NOMO-1 (cell line): ENCODE results near the gene CXCL12.

Experiments
- DNase-seq, 2 experiments: peaks; one replicate each; lab custom pipeline; 2025; ENCODE audit not compliant: unreplicated experiment in 2 of 2; lab: John Stamatoyannopoulos, UW

CXCL12 gene

DNA sequence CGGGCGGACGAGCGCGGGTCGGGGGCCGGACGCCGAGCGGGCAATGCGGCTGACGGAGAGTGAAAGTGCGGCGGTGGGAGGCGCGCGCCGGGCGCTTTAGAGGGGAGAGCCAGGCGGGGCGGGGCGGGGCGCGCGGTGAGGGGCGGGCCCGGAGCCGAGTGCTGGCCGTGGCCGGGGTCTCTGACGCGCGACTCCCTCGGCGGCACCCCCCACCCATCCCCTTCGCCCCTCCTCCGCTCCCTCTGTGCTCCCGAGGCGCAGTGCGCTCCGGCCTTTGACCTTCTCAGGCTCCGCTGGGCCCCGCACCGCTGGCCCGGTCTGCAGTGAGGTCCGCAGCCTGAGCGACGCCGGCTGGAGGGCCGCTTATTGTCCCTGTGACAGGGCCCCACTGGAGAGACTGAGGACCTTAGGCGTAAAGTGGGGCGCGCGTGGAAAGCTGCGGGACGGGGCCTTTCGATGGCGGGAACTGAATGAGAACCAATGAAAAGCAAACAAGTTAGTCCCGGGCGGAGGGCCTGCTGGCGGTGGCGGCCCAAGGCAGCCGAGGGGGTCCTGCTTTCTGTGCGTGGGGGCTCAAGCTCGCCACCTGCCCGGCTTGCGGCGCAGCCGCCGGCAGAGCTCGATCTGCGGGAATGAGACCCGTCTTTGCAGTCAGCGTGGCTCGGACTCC, at the start of gene CXCL12:
TSS of gene CXCL12 (minus strand) at position 72 of the 670 bp plus-strand sequence. CDS start 92 bp downstream, outside the sequence.
- DNase-seq, result no peak

DNA sequence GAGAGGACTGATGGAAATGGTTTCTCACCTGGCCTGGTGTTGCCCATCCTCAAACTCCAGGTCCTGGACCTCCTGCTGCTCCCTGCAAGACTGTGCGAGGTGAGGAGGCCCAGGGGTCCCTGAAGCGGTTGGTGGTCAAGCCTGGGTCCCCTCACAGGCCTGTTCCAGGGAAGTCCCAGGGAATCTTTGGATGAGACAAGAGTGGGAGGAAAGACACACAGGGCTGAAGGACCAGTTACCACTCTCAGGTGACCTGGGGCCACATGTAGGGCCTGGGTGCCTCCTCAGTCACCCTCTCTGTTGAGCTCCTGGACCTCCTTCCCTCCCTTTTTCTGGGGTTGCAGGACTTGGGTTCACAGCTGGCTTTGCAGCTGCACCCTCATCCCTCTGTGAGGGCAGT, 42.6 kb upstream of the CXCL12 start:
- DNase-seq, result no peak

DNA sequence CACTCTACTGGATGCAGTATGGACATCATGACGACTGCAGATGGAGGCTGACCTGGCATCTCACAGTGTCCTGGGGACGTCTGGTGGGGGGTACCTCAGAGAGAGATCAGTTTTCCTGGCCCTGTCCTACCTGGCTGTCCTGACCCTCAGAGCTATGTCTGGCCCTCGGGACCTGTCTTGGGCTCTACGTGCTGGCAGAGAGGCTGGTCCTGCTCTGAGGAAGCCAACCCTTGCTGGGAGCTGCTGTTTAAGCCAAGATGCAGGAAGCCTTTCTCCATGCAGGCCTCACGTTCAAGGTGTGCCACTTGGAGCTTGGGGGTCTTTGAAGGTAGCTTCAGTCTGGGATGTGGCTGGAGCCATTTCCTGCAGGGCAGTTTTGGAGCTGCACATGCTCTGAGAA, 42.1 kb upstream of the CXCL12 start:
- no peak for DNase-seq

DNA sequence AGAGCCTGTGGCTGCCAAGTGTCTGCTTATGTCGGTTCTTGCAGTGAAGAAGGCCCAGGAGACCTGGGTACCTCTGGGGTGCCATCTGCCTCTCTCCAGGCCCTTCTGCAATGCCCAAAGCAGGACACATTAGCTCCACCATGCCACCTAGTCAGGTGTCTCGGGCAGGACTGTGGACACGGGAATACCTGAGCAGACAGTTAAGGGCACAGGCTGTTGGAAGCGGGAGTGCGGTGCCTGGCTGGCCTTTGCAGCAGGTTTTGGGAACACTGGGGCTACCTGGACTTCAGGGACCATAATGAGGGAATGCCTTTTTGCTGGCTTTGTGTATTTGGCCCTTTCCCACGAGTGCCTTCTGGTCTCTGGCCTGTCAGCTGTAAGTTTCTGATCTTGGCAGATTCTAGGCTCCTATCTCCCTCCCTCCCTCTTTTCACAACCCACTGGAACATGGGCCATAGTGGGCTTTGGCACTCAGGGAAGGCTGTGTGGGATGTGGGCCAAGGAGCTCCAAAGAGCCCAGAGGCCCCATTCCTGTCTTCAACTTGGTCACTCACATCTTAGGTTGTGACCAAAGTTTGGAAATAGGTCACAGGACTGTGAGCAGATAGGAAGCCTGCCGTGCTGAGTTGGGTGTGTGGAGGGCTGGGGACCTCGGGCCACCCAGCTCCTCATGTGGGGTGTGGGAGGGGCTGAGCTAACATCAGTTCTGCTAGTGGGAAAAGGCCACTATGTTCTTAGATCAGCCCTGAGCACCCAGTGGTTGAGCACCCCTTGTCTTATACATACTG, 41.5 kb upstream of the CXCL12 start:
- DNase-seq, result no peak

DNA sequence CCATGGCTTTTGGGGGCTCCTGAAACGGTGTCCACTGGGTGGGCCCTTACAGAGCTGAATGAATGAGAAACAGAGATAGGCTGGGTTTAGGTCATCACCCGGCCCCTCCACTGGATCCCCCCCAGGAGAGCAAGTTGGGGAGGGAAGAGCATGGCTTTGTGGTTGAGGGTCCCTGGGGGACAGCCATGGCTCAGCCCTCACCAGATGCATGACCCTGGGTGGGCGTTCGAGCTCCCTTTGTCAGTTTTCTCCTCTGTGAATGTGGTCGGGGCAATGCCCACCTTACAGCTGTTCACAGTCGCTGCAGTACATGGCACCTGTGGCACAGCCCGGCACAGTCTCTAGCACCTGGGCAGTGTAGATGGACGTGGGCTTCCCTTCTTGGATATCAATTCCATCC, 40.6 kb upstream of the CXCL12 start:
- no peak for DNase-seq

DNA sequence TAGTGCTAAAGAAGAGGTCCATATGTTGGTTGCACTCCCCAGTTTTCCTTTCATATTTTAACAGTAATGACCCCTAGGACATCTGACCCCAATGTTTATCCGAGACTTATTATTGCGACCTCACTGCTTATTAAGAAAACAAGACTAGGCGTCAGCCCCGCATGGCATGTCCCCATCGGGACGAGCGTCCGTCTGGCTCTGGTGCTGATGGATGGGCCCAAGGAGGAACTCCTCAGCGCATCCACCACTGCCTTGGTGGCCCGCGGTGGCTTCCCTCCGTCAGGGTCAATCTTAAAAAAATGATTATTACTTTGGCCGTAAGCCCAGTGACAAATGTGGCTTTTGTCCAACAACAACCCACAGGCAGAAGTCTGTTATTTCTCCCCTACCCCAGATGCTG, 40.1 kb upstream of the CXCL12 start:
- no peak for DNase-seq

DNA sequence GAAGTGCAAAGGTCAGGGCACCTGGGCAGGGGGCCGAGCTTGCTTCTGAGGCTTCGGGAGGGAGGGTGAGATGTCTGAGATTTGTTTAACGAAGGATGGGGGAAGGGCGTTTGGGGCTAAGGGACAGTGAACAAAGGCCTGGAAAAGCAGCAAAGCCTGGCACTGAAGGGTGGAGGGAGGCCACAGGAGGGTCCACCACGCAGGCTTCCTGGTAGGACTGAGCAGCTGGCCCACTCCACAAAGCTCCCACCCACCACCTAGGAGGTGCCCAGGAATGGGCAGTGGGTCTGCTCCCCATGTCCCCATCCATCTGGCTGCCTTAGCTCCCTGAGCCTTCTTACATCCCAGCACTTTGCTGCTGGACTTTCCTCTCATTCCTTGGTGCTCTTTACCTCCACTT, 39.4 kb upstream of the CXCL12 start:
- DNase-seq, result no peak

DNA sequence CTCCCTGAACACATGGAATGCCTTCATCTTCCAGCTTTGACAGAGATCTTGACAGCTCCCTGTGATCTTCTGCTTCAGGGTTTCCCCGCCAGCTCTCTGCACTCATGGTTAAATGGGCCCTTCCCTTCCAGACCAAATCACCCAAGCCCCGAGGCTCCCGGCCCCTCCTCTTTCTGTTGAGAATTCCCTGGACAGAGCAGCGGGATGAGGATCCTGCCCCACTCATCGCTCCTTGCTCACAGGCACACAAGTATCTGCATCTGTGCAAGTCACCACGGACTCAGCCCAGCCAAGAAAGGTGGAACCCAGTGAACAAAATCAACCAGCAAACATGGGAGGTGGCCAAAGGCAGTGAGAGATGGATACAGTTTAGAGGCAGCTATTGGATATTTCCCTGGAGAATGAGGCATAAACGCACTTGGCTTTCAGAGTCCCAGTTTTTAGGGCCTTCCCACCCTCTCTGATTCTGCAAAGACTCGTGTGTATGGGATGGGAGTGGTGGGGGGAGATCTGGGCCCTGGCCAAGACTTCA, 37.7 kb upstream of the CXCL12 start:
- no peak for DNase-seq

DNA sequence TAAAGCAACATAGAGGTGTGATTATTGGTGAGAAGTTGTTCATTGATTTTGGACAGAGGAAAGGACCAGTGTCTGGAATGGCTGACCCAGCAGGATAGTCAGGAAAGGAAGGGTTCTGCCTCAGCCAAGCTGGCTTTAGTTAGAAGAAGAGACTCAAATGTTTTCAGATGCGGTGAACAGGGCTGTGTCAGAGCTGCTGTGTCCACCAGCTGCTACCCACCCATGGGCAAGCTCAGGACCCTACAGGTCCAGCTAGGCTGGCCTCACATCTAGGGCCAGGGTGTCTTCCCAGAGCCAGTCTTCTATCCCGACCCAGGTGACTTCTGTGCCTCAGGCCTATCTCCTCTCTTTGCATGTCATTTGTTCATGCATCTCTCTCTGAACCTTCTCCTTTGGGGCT, 37.3 kb upstream of the CXCL12 start:
- DNase-seq, result no peak

DNA sequence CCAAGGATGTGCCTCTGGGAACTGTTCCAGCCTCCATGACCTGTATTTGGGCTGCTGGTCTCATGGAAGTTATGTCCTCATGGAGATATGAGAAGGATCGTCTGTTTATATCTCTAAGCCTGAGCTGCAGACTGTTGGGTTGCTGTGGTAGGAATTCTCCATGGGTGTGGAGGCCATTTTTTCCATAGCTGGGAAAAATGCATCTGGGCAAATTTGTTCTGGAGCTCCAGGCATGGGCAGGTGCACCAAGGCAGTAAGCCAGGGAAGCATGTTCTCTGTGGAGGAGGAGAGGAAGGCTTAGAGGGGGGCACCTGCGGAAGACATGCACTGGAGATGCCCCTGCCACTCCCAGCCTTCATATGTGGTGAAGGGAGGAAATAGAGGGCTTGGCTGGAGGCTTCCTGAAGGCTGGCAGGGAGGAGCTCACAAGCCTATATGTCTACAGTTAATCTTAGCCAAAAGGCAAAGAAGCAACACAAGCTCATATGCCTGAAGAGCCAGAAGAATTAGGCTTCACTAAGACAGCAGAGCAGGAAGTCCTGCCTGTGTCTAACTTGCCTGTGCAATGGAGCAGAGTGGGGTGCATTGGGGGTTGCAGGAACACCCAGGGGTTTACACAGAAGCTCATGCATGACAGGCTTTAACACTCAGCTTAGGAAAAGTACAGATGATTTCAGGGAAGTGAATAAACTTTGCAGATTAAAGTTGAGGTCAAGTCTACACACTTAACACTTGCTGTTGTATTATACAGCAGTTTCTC, 35.1 kb upstream of the CXCL12 start:
- no peak for DNase-seq

DNA sequence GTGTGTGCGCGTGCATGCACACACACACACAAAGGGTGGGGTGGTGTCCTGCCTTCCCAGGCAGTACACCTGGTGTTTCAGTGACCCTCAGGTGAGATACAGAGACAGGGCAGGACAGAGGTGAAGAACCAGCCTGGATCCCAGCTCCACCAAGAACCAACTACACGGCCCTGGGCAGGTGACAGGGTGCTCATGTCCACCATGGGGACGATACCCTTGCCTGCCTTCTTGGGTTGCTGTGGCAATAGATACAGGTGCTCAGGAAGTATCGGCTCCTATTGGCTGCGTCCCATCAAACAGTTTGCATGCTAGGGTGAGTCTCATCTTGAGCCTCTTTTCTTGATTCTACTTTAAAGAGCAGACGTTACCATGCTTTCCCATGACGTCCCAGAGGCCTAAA, 33.7 kb upstream of the CXCL12 start:
- no peak for DNase-seq

DNA sequence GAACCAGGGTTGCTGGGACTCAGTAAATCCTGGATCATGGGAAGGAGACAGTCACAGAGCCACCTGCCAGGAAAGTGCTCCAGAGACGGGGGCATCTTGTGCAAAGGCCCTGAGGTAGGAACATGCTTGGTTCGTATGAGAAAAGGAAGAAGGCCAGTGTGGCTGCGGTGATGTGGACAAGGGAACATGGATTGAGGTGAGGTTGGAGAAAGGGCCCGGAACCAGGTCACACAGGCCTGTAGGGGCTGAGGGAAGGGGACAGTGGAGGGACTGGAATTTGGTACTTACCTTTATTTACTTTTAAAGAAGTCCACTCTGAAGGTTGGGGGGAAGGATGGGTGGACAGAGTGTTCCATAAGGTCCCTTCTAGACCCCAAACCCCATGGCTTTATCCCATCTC, 32.9 kb upstream of the CXCL12 start:
- DNase-seq, result no peak

DNA sequence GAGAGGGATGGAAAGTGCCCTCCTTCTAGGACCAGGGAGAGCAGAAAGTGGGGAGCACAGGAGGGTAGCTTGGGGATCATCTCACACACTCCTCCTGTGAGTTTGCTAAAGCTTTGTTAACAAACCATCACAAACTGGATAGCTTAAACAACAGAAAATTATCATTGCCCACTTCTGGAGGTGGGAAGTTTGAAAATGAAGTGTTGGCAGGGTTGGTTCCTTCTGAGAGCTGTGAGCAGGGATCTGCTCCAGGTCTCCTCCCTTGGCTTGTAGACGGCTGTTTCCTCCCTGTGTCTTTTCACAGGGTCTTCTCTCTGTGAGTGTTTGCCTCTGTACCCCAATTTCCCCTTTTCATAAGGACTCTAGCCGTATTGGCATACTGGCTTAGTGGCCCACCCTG, 32.0 kb upstream of the CXCL12 start:
- no peak for DNase-seq

DNA sequence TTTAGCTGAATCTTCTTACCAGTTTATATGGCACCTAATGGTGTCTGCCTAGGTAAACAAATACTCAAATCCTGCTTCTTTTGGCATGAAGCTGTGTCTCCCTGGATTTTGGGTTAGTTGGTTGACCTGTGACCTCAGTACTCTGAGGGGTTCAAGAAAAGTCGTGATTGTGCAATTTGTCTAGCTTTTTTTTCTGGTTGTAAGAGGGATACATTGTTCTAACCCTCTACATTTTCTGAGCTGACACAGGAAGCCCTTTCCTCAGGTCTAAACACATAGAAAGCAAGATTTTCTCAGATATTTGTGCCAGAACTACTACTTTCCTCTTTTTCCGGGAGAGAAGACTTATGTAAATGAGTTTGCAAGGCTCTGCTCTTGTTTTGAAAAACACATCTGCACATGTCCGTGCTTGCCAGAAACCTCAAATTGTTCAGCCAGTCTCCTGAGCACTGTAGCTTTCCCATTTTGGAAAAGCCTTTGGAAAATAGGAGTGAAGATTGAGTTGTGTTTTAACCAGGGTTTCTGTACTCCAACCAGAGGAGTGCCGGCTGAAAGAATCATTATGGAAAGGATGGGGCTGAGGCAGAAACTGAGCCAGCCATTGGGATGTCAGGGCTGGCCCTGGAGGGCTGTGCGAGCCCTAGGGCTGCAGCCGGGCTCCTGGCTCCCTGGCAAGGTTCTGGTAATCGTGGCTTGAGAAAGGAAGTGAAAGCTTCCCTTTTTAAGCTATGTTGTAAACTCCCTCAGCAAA, 31.3 kb upstream of the CXCL12 start:
- no peak for DNase-seq

DNA sequence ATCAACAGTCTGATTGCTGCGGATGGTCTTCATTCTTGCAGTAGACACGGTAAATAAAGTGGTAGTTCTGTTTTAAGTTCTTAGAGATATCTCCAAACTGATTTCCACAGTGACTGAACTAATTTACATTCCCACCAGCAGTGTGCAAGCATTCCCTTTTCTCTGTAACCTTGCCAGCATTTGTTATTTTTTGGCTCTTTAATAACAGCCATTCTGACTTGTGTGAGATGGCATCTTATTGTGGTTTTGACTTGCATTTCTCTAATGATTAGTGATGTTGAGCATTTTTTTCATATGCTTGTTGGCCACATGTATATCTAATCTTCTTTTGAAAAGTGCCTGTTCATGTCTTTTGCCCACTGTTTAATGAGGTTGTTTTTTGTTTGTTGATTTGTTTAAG, 30.2 kb upstream of the CXCL12 start:
- no peak for DNase-seq

DNA sequence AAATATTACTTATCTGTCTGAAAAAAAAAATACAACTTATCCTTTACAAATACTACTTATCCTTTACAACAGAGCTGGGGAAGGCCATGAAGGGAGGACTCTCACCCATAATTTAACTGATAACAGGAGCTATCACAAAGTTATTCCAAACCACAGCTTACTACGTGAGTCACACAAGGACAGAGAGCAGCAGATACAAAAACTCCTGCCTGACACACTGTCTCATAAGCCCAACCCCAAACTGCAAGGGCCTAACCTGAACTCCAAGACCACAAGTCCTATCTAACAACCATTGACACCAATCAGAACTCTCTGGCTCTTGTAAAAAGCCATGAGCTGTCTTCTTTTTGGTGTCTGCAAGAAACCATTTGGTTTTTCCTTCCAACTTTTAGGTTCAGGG, 28.5 kb upstream of the CXCL12 start:
- no peak for DNase-seq

DNA sequence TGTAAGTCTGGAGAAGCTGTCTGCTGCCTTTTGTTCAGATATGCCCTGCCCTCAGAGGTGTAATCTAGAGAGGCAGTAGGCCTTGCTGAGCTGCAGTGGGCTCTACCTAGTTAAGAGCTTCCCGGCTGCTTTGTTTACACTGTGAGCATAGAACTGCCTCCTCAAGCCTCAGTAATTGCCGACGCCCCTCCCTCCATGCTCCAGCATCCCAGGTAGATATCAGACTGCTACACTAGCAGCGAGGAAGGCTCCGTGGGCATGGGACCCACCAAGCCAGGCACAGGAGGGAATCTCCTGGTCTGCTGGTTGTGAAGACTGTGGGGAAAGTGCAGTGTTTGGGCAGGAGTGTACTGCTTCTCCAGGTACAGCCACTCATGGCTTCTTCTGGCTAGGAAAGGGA, 26.4 kb upstream of the CXCL12 start:
- DNase-seq, result no peak

DNA sequence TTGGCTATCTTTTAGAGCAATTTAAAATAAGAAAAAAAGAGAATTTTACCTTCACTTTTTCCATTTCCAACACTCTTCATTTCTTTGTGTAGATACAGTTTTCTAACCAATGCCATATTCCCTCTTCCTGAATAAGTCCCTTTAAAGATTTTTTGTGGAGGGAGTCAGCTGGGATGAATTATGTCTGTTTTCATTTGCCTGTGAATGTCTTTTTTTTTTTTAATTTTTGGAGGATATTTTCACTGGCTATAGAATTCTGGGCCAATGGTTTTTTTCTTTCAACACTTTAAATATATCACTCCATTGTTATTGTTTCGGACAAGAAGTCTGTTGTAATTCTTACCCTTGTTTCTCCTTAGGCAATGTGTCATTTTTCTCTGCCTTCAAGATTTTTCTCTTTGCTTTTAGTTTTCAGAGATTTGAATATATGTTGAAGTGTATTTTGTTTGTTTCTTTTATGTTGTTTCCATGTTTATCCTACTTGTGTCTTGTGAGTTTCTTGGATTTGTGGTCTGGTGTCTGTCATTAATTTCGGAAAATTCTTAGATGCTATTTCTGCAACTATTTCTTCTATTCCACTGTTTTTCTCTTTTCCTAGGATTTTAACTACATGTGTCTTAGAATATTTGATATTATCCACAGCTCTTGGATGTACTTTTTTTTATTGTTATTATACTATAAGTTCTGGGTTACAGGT, 20.0 kb upstream of the CXCL12 start:
- no peak for DNase-seq

DNA sequence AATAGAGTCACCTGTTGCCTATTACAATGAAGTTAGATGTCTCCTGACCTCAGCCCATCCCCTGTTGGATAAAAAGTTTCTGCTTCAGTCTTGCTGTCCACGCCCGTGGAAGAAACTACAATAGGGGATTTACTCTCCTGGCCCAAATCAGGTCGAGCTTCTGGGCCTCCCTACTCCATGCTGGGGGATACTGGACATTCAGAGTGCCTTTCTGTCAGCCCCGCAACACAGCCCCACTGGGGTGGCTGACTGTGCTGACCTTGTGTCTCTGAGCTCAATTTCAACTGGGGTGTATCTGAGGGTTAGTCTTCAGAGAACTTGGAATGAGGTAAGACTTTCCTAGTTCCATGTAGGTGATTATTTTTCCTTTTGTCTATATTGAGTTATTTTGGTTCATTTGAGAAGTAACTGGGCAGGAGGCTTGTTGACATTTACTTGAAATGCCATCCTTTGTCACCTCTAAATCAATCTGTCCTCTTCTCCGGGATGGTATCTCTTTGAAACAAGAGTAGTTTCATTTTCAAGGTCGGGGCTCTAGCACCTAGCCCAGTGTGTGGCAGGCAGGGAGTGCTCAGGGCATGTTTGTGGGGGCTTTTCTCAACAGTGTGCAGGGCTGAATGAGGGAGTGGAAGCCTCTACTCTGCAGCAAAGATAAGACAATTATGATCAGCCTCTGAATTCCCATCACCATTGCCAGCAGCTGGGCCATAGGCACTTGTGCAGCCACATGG, 17.7 kb upstream of the CXCL12 start:
- DNase-seq, result no peak

DNA sequence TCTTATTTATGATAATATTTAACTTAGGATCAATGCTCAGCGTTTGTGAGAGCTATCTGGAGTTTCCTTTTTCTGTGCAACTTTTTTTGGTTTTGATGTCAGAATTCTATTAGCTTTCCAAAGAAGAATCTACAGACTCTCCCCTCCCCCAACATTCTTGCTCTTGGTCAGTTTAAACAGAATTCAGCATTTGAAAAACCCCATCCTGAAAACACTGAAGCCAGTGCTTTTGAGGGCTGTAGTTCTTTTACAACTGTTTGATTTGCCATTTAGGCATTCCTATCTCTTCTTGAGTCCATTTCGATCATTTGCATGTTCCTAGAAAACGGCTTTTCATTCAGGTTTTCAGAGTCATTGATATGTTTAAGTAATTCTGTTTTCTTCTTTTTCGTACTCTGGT, 15.6 kb upstream of the CXCL12 start:
- no peak for DNase-seq
